Airway epithelial cell (primary cell): Measurements from ENCODE around the gene METTL24. TPM values are rescaled to one million over a fixed set of nuclear protein-coding genes. Genes with fewer than 3 reads are reported as not detected.

Experiments
- total RNA-seq: library from RNA; depleted of rRNA; stranded (reverse); fragments of >200 nt; gene quantifications from 2 replicates; pipeline ENCODE4 v1.2.3, GENCODE V29; 2015

The METTL24 gene
- total RNA-seq: not detected in 2 replicates

GRCh38 chr6:110357664-110358552, at the start of gene METTL24:
TSS of gene METTL24 (minus strand) at chr6:110358349. CDS start at chr6:110358272, 77 bp downstream.

Other genes starting within 250 kb of the METTL24 start
- gene WASF1, start 178.7 kb downstream of the METTL24 start, total RNA-seq: 18.0 and 23.3 TPM in 2 replicates
- 9.7 and 13.4 TPM in 2 replicates for gene CDC40, start 177.9 kb downstream of the METTL24 start, total RNA-seq
- gene DDO, start 57.2 kb upstream of the METTL24 start, total RNA-seq: not detected in 2 replicates
- not detected in 2 replicates for gene SLC22A16, start 118.3 kb upstream of the METTL24 start, total RNA-seq